Keratinocyte (primary cell): ENCODE measurements around the gene ECE1. TPM values are rescaled to one million over a fixed set of nuclear protein-coding genes. Genes with fewer than 3 reads are reported as not detected.

Experiments
- DNase-seq: peaks from one replicate; pipeline ENCODE4 v3.0.0-alpha.2; 2011; ENCODE audit warnings: low read depth, missing footprints, low spot score
- FAIRE-seq: peaks from 2 replicates; lab custom pipeline; 2011; peaks lifted over from hg19 to GRCh38; lab: Jason Lieb, UNC
- H2AFZ ChIP-seq: 2 replicates; pipeline ENCODE4 v1.6.0; 2012; ENCODE audit warnings: low read length, control low read depth, inconsistent platforms; ENCODE audit not compliant: control insufficient read depth
- H3K27ac ChIP-seq: 2 replicates; pipeline ENCODE4 v1.5.1; 2011; ENCODE audit warnings: low read length; ENCODE audit not compliant: control insufficient read depth, insufficient read depth
- H3K27me3 ChIP-seq: 3 replicates; pipeline ENCODE4 v1.6.0; 2011; ENCODE audit warnings: low read length; ENCODE audit not compliant: control insufficient read depth, insufficient read depth; ENCODE audit errors: extremely low read depth
- H3K36me3 ChIP-seq, 2 experiments: 2 replicates in 1 of 2; 3 replicates in 1 of 2; pipeline ENCODE4 v1.5.1; 2011; ENCODE audit warnings: low read length in 2 of 2, mild to moderate bottlenecking in 1 of 2; ENCODE audit not compliant: control insufficient read depth in 2 of 2, insufficient read depth in 2 of 2; ENCODE audit errors: extremely low read depth in 1 of 2
- H3K4me1 ChIP-seq: 3 replicates; pipeline ENCODE4 v1.5.1; 2011; ENCODE audit warnings: low read length; ENCODE audit not compliant: control insufficient read depth, insufficient read depth; ENCODE audit errors: extremely low read depth
- H3K4me2 ChIP-seq: 3 replicates; pipeline ENCODE4 v1.6.0; 2011; ENCODE audit warnings: low read depth, low read length; ENCODE audit not compliant: control insufficient read depth, insufficient read depth; ENCODE audit errors: extremely low read depth
- H3K4me3 ChIP-seq, 3 experiments: fragments of 200-600 bp in 1 of 3; sonication (generic) in 1 of 3; 2 replicates in 2 of 3; 3 replicates in 1 of 3; pipeline ENCODE4 v1.5.1; 2011 to 2016; ENCODE audit warnings: low read length in 3 of 3, mild to moderate bottlenecking in 3 of 3, control low read depth in 2 of 3, inconsistent platforms in 1 of 3, low read depth in 1 of 3, mixed read lengths in 1 of 3, mixed run types in 1 of 3, moderate library complexity in 1 of 3; ENCODE audit not compliant: control insufficient read depth in 2 of 3, insufficient read depth in 2 of 3; ENCODE audit errors: extremely low read depth in 1 of 3
- H3K79me2 ChIP-seq: 2 replicates; pipeline ENCODE4 v1.6.0; 2012; ENCODE audit warnings: low read length; ENCODE audit not compliant: control insufficient read depth, insufficient read depth
- H3K9ac ChIP-seq: 3 replicates; pipeline ENCODE4 v1.6.0; 2011; ENCODE audit warnings: low read length; ENCODE audit not compliant: control insufficient read depth, insufficient read depth; ENCODE audit errors: extremely low read depth
- H3K9me1 ChIP-seq: 3 replicates; pipeline ENCODE4 v1.6.0; 2011; ENCODE audit warnings: low read length; ENCODE audit not compliant: control insufficient read depth, insufficient read depth; ENCODE audit errors: extremely low read depth
- H3K9me3 ChIP-seq: 2 replicates; pipeline ENCODE4 v1.5.1; 2012; ENCODE audit warnings: low read depth, low read length; ENCODE audit not compliant: control insufficient read depth
- H4K20me1 ChIP-seq: 3 replicates; pipeline ENCODE4 v1.6.0; 2011; ENCODE audit warnings: low read length; ENCODE audit not compliant: control insufficient read depth, insufficient read depth; ENCODE audit errors: extremely low read depth
- CTCF ChIP-seq, 3 experiments: IDR thresholded peaks in 1 of 3; conservative IDR thresholded peaks in 1 of 3; optimal IDR thresholded peaks in 1 of 3; 2 replicates in 2 of 3; 3 replicates in 1 of 3; pipeline versions ENCODE3 to v1.5.1; 2011; ENCODE audit warnings: low read length in 3 of 3, mild to moderate bottlenecking in 3 of 3, moderate library complexity in 2 of 3, control low read depth in 1 of 3, inconsistent platforms in 1 of 3; ENCODE audit not compliant: insufficient read depth in 2 of 3; ENCODE audit errors: extremely low read depth in 1 of 3
- EZH2 ChIP-seq: IDR thresholded peaks from one replicate; pipeline ENCODE4 v1.6.1; 2012; ENCODE audit warnings: inconsistent platforms, mild to moderate bottlenecking, low read length, moderate library complexity
- dilution Hi-C: fragments of 300-500 bp; cut with MboI; formaldehyde crosslinking; loops from one replicate; pipeline ENCODE4 v1.7.0; 2020; ENCODE audit warnings: low sequenced_read_pairs; ENCODE audit not compliant: extremely low pct_ligation_motif_present
- polyA plus RNA-seq, 5 experiments: library from polyadenylated mRNA; depleted of rRNA in 3 of 5; stranded (reverse) in 3 of 5; stranded (forward) in 1 of 5; unstranded in 1 of 5; fragments of >200 nt; gene quantifications; 1 replicate in 1 of 5; 2 replicates in 3 of 5; 3 replicates in 1 of 5; pipeline versions ENCODE4 v1.2.1 to v1.2.3, GENCODE V29; 2011 to 2012; ENCODE audit warnings: missing spikeins in 2 of 5, low read depth in 1 of 5, low replicate concordance in 1 of 5

ECE1 gene
- polyA plus RNA-seq, 1 donor (not counting 4 experiments of a cell fraction or from before 2014, with no cell fraction given), result 59.1 TPM

- H2AFZ ChIP-seq, result no peak overlapping the region
- no peaks in the 10 kb centered on the region for H4K20me1 ChIP-seq
- FAIRE-seq (no peak), DNase-seq (no peak)
- no peak overlapping the region for H3K9ac ChIP-seq
- peaks cover 29% of the 10 kb centered on the region for H3K4me1 ChIP-seq
- no peak overlapping the region for H3K4me2 ChIP-seq
- H3K36me3 ChIP-seq, result peaks cover 7 to 11% of the 10 kb centered on the region in 2 experiments
- TF ChIP-seq EZH2 (no peak), CTCF (optimal IDR thresholded peaks at IDR 0.05 in 1 of 3, IDR thresholded peaks at IDR 0.05 in 1 of 3, conservative IDR thresholded peaks at IDR 0.05 in 1 of 3; ENCODE audit: extremely low read depth in 1 of 3, insufficient read depth in 2 of 3, low read length in 3 of 3) (no peak)
- no peaks in the 10 kb centered on the region for H3K9me1 ChIP-seq
- no peak overlapping the region for H3K27ac ChIP-seq
- no peak overlapping the region for H3K4me3 ChIP-seq
- no peaks in the 10 kb centered on the region for H3K9me3 ChIP-seq
- dilution Hi-C loops, result no loop called here
- no peaks in the 10 kb centered on the region for H3K79me2 ChIP-seq
- H3K27me3 ChIP-seq, result no peaks in the 10 kb centered on the region
These were observed 27.2 kb downstream of the ECE1 start for GRCh38 chr1:21263052-21263429.

GRCh38 chr1:21262293-21263051 is 27.8 kb downstream of the ECE1 start:
- Histone ChIP-seq H4K20me1 (no peaks in the 10 kb centered on the region), H3K79me2 (no peaks in the 10 kb centered on the region), H3K4me2 (peak overlapping the region; percentile 51), H3K4me3 (no peak overlapping the region), H3K27me3 (no peaks in the 10 kb centered on the region), H3K9me1 (no peaks in the 10 kb centered on the region), H2AFZ (no peak overlapping the region), H3K4me1 (peaks cover 34% of the 10 kb centered on the region), H3K27ac (peak overlapping the region; percentile 65), H3K36me3 (peaks cover 9% of the 10 kb centered on the region in 2 experiments), H3K9ac (peak overlapping the region; percentile 42), H3K9me3 (no peaks in the 10 kb centered on the region)
- TF ChIP-seq EZH2 (no peak), CTCF (optimal IDR thresholded peaks at IDR 0.05 in 1 of 3, IDR thresholded peaks at IDR 0.05 in 1 of 3, conservative IDR thresholded peaks at IDR 0.05 in 1 of 3; ENCODE audit: extremely low read depth in 1 of 3, insufficient read depth in 2 of 3, low read length in 3 of 3) (no peak)
- dilution Hi-C loops, result no loop called here
- no peak for DNase-seq
- FAIRE-seq, result no peak
